Mucosa of stomach (tissue), 1 donor: Measurements from ENCODE around the gene SLC30A1.
"Not testable (repeated sequence)": the region's sequence is repeated elsewhere in the genome, so short reads cannot be mapped to it uniquely, and the experiment has no call there.

Experiments used
- H3K27me3 ChIP-seq: one replicate; pipeline ENCODE4 v1.7.0; 2013; ENCODE audit warnings: mild to moderate bottlenecking, low read length; ENCODE audit not compliant: control insufficient read depth, insufficient read depth
- H3K36me3 ChIP-seq: one replicate; pipeline ENCODE4 v1.7.0; 2013; ENCODE audit warnings: low read length; ENCODE audit not compliant: control insufficient read depth, insufficient read depth
- H3K4me1 ChIP-seq: one replicate; pipeline ENCODE4 v1.7.0; 2013; ENCODE audit warnings: mild to moderate bottlenecking, low read length; ENCODE audit not compliant: control insufficient read depth, insufficient read depth
- H3K4me3 ChIP-seq: one replicate; pipeline ENCODE4 v1.7.0; 2013; ENCODE audit warnings: low read length
- H3K9ac ChIP-seq: one replicate; pipeline ENCODE4 v1.7.0; 2013; ENCODE audit warnings: mild to moderate bottlenecking, low read length, moderate library complexity
- H3K9me3 ChIP-seq: one replicate; pipeline ENCODE4 v1.7.0; 2013; ENCODE audit warnings: mild to moderate bottlenecking, low read length, moderate library complexity; ENCODE audit not compliant: control insufficient read depth
- donor health status: Pancreatic carcinoma.

SLC30A1 gene, protein sequence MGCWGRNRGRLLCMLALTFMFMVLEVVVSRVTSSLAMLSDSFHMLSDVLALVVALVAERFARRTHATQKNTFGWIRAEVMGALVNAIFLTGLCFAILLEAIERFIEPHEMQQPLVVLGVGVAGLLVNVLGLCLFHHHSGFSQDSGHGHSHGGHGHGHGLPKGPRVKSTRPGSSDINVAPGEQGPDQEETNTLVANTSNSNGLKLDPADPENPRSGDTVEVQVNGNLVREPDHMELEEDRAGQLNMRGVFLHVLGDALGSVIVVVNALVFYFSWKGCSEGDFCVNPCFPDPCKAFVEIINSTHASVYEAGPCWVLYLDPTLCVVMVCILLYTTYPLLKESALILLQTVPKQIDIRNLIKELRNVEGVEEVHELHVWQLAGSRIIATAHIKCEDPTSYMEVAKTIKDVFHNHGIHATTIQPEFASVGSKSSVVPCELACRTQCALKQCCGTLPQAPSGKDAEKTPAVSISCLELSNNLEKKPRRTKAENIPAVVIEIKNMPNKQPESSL

GRCh38 chr1:211578640-211579439, at the start of gene SLC30A1:
Gene SLC30A1, minus strand, starts transcription at chr1:211579161. Its CDS starts 549 bp downstream, at chr1:211578612.
- no peaks in the 10 kb centered on the region for H3K27me3 ChIP-seq
- no peaks in the 10 kb centered on the region for H3K9me3 ChIP-seq
- H3K4me3 ChIP-seq = peak within 1 kb of the TSS; percentile 88
- no peaks in the 10 kb centered on the region for H3K36me3 ChIP-seq
- H3K4me1 ChIP-seq = peaks cover 8% of the 10 kb centered on the region
- peak within 1 kb of the TSS; percentile 91 for H3K9ac ChIP-seq

- no peak overlapping the region for H3K4me3 ChIP-seq
Observed at GRCh38 chr1:211628417-211628816, 49.5 kb upstream of the SLC30A1 start.

GRCh38 chr1:211627259-211627658, 48.3 kb upstream of the SLC30A1 start:
- Histone ChIP-seq H3K9ac (no peak overlapping the region), H3K4me1 (peaks cover 4% of the 10 kb centered on the region), H3K4me3 (no peak overlapping the region), H3K36me3 (no peaks in the 10 kb centered on the region), H3K9me3 (no peaks in the 10 kb centered on the region), H3K27me3 (no peaks in the 10 kb centered on the region)

More at GRCh38 chr1:211628417-211628816, 49.5 kb upstream of the SLC30A1 start:
- Histone ChIP-seq H3K9ac (no peak overlapping the region), H3K9me3 (no peaks in the 10 kb centered on the region), H3K27me3 (no peaks in the 10 kb centered on the region), H3K36me3 (no peaks in the 10 kb centered on the region), H3K4me1 (peaks cover 11% of the 10 kb centered on the region)

- H3K4me3 ChIP-seq, H3K9ac ChIP-seq: not testable (repeated sequence)
Observed at GRCh38 chr1:211625866-211626265, 46.9 kb upstream of the SLC30A1 start.

DNA sequence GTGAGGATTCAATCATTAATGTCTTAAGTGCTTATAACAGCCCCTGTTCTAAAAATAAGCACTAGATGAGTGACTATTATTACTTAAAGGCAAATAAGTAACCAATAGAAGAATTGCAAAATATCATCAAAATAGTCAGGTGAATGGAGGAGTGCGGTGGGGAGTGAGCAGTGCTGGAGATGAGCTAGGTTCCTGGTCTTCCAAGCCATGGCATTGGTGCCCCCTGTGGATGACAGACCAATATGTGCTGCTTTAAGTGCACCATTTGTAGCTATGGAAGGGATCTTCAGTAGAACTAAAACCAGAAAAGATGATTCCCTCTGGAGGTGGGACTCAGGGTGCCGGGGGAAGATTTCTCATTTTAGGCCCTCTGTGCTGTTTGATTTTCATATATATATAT, 46.1 kb upstream of the SLC30A1 start:
- no peak overlapping the region for H3K9ac ChIP-seq
- H3K4me3 ChIP-seq = no peak overlapping the region
- H3K27me3 ChIP-seq = no peaks in the 10 kb centered on the region
- H3K4me1 ChIP-seq = no peaks in the 10 kb centered on the region
- H3K9me3 ChIP-seq = no peaks in the 10 kb centered on the region
- no peaks in the 10 kb centered on the region for H3K36me3 ChIP-seq

More at GRCh38 chr1:211625866-211626265, 46.9 kb upstream of the SLC30A1 start:
- not testable (repeated sequence) for H3K4me1 ChIP-seq, H3K36me3 ChIP-seq, H3K27me3 ChIP-seq, H3K9me3 ChIP-seq

- Histone ChIP-seq H3K36me3 (no peaks in the 10 kb centered on the region), H3K27me3 (no peaks in the 10 kb centered on the region), H3K9me3 (no peaks in the 10 kb centered on the region), H3K4me1 (no peaks in the 10 kb centered on the region), H3K4me3 (no peak overlapping the region), H3K9ac (no peak overlapping the region)
Observed at GRCh38 chr1:211623515-211623914, 44.6 kb upstream of the SLC30A1 start.

GRCh38 chr1:211621447-211622198, 42.7 kb upstream of the SLC30A1 start:
- H3K4me1 ChIP-seq = no peaks in the 10 kb centered on the region
- no peak overlapping the region for H3K4me3 ChIP-seq
- H3K36me3 ChIP-seq = no peaks in the 10 kb centered on the region
- no peaks in the 10 kb centered on the region for H3K27me3 ChIP-seq
- no peak overlapping the region for H3K9ac ChIP-seq
- H3K9me3 ChIP-seq = no peaks in the 10 kb centered on the region

DNA sequence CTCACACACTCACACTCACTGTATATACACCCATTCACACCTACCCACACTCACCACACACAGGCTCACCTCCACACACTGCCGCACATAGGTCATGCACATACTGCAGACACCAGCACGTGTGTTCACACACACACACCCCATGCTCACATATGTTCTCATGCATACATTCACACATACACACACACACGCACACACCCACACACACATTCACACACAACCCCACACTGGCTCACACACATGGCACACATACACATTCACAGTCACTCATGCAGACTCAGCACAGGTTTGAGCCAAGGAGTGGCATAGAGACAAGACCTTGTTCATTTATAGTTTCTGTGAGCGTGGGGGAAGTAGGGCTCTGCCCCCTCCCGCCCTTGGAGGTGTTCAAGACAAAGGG, 41.1 kb upstream of the SLC30A1 start:
- no peaks in the 10 kb centered on the region for H3K4me1 ChIP-seq
- H3K27me3 ChIP-seq = no peaks in the 10 kb centered on the region
- H3K9ac ChIP-seq = no peak overlapping the region
- no peaks in the 10 kb centered on the region for H3K36me3 ChIP-seq
- H3K9me3 ChIP-seq = no peaks in the 10 kb centered on the region
- no peak overlapping the region for H3K4me3 ChIP-seq

GRCh38 chr1:211619033-211619996, 40.4 kb upstream of the SLC30A1 start:
- H3K27me3 ChIP-seq = no peaks in the 10 kb centered on the region
- no peak overlapping the region for H3K9ac ChIP-seq
- H3K36me3 ChIP-seq = no peaks in the 10 kb centered on the region
- no peaks in the 10 kb centered on the region for H3K9me3 ChIP-seq
- no peaks in the 10 kb centered on the region for H3K4me1 ChIP-seq
- H3K4me3 ChIP-seq = no peak overlapping the region

DNA sequence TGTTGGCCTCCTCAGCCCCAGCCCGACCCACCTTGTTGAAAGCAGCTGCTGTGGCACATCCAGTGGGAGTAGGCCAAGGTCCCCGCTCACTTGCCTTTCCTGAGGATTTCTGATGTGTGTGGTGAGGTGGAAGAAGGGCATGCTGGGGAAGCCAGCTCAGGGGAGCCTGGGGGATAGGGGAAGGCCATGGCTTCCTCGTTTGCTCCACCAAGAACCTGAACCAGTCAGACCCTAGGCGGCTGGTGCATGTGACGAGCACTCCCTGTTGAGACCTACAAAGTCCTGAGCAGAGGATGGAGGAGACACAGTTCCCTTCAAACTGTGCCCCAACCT, 38.0 kb upstream of the SLC30A1 start:
- H3K27me3 ChIP-seq = no peaks in the 10 kb centered on the region
- H3K4me3 ChIP-seq = no peak overlapping the region
- peaks cover 11% of the 10 kb centered on the region for H3K4me1 ChIP-seq
- no peak overlapping the region for H3K9ac ChIP-seq
- H3K9me3 ChIP-seq = no peaks in the 10 kb centered on the region
- H3K36me3 ChIP-seq = no peaks in the 10 kb centered on the region
